GM23248 (cell line): ENCODE results near the gene COQ9.

Experiments
- EZH2 ChIP-seq: fragments of 200-600 bp; sonication (generic); IDR thresholded peaks from 2 replicates; pipeline ENCODE4 v1.6.1; 2018; ENCODE audit warnings: antibody characterized with exemption, mild to moderate bottlenecking; ENCODE audit not compliant: insufficient read depth, poor library complexity, severe bottlenecking
- EZH2phosphoT487 ChIP-seq: fragments of 200-600 bp; sonication (generic); IDR thresholded peaks from 2 replicates; pipeline ENCODE4 v1.6.1; 2018; ENCODE audit warnings: antibody characterized with exemption, moderate library complexity, mild to moderate bottlenecking, low read depth; ENCODE audit not compliant: insufficient read depth

DNA sequence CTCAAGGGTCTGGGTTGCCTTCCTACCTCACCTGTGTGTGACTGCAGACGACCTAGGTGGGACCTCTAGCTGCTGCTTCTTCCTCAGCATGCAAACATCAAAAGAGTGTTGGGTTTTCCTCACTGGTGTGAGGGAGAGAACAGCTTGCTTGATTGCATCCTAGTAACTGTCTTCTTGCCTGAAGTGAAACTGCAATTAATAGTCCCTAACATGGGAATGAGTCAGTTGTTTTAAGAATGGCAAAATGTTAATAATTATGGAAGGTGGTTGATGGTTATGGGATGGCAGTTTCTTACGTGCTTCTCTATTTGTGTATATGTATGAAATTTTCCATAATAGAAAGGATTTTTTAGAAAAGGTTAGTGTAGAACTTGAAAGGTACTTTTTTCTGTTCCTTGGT, 21.1 kb downstream of the COQ9 start:
- TF ChIP-seq EZH2phosphoT487 (no peak), EZH2 (no peak)
